NCI-H748 (cell line): ENCODE measurements around the gene RAB11A.

Source experiments
- DNase-seq: peaks from one replicate; lab custom pipeline; 2025; ENCODE audit not compliant: unreplicated experiment; lab: John Stamatoyannopoulos, UW

Gene RAB11A

GRCh38 chr15:65937476-65937875 lies 68.2 kb downstream of the RAB11A start:
- no peak for DNase-seq

DNA sequence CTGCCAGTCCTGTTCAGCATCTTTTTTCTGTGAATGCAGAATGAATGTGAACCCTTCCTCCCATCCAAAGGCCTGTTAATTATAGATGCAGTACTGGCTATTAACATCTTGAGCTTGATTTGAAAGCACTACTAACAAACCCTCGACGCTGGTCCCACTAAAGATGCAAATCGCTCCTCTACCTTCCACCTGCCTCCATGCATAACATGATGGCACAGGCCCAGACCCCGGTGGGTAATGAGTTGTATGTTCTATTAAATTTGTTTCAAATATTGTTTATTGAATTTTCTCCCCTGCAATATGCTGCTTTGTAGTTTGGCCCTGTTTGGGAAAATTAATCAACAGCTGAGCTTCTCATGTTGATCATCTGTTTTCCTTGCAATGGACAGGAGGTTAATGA lies 69.3 kb downstream of the RAB11A start:
- DNase-seq: no peak

- peak; percentile 20 for DNase-seq
These were observed 70.8 kb downstream of the RAB11A start for GRCh38 chr15:65939901-65940617.

DNA sequence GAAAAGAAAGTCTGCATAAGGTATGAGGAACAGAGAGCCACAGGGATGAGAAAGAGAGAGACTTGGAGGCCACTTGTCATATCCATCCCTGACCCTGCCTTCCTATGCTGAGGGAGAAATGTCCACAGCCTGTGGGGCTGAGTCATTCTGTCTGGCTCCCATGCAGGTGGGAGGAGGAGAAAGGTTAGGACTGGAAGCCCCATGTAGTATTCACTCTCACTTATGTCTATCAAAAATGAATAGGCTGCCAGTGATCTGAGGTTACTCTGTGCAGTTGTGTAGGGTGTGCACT lies 71.3 kb downstream of the RAB11A start:
- no peak for DNase-seq
